ES-I3 (cell line): Measurements from ENCODE around the gene SP140.
"Not testable (repeated sequence)": the region's sequence is repeated elsewhere in the genome, so short reads cannot be mapped to it uniquely, and the experiment has no call there.

ENCODE experiments used
- H3K36me3 ChIP-seq: 2 replicates; pipeline ENCODE4 v1.6.1; 2013; ENCODE audit warnings: mild to moderate bottlenecking, low read length, control low read depth, moderate library complexity; ENCODE audit not compliant: insufficient read depth
- H3K4me1 ChIP-seq: 2 replicates; pipeline ENCODE4 v1.6.1; 2013; ENCODE audit warnings: mild to moderate bottlenecking, control low read depth, low read length; ENCODE audit not compliant: insufficient read depth
- H3K9ac ChIP-seq: 2 replicates; pipeline ENCODE4 v1.6.1; 2013; ENCODE audit warnings: low read depth, mild to moderate bottlenecking, low read length, moderate library complexity
- H3K9me3 ChIP-seq: 2 replicates; pipeline ENCODE4 v1.6.1; 2013; ENCODE audit warnings: mild to moderate bottlenecking, low read length, moderate library complexity; ENCODE audit not compliant: control insufficient read depth, insufficient read depth

The SP140 gene

DNA sequence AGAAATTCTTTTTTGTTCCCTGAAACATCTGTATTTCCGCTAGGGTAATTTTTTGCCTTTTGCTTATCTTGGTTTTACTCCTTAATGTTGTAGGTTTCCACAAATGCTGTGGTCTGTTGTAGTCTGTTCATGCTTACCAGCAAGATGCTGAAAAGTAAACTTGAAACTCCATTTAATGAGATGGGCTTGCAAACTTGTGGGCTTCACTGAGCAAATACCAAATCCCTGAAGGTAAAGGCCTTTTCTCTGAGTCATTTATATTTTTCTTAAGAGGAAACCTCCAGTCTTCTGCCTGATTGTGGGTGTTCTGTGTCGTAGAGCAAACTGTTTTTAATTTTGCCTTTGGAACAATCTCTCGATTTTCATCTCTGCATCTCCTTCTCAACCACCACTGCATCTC lies 9.3 kb downstream of the SP140 start:
- H3K9me3 ChIP-seq: no peaks in the 10 kb centered on the region
- 0 out of 2 replicates have a peak, but pooled peaks cover 7% of the 10 kb centered on the region for H3K4me1 ChIP-seq
- H3K36me3 ChIP-seq: no peaks in the 10 kb centered on the region
- H3K9ac ChIP-seq: no peak overlapping the region

DNA sequence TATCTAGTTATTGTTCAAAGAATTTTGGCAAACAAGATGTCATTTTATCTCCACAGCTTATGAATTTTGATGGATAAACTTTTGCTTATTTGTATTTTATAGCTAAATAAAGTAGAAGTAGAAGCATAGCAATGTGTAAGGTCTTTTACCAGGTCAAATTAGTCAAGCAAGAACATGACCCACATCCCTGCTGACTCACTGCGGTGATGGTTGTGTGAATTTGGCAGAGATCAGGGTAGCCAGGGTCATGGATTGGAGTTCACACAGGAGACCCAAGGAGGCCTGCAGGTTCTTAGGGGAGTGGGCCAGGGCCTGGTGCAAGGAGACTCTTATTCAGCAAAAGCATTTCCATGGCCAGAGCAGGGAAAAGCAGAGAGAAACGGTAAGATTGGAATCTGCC lies 18.7 kb downstream of the SP140 start:
- Histone ChIP-seq H3K9me3 (no peaks in the 10 kb centered on the region), H3K9ac (no peak overlapping the region), H3K36me3 (no peaks in the 10 kb centered on the region), H3K4me1 (no peaks in the 10 kb centered on the region)

DNA sequence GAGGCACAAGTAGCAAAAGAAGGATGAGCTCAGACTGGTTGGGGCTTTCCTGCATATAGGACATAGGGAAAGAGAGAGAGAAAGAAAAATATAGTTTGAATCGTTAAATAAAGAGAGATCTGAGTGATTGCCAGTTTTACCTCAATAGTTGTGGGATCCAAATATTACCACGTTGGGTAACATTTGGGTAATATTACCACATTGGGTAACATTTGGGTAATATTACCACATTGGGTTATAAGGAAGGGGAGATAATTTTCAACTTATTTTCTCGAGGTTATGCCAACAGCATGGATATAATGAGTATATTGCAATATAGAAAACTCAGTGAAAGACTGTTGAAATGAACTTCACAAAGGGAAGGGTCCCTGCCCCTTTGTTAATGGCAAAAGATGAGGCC lies 20.7 kb downstream of the SP140 start:
- Histone ChIP-seq H3K9ac (no peak overlapping the region), H3K36me3 (no peaks in the 10 kb centered on the region), H3K9me3 (no peaks in the 10 kb centered on the region), H3K4me1 (no peaks in the 10 kb centered on the region)

DNA sequence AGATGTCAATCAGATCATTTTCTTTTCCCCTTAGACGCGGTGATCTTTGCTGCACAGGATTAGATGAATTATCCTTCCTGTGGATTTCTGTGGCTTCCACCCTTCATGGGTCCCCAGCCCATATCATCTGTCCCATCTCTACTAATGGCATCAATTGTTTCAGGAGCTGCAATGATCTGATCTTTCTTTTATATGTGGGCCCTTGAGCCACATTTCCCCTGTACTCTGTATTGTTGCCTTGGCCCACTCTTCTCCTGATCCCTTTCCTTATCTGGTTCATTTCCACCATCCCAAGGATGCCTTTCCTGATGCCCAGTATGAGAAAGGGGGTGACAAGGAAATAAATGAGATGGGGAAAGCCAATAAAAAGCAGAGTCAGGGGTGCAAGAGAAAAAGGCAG lies 24.7 kb downstream of the SP140 start:
- no peak overlapping the region for H3K9ac ChIP-seq
- H3K9me3 ChIP-seq: no peaks in the 10 kb centered on the region
- no peaks in the 10 kb centered on the region for H3K4me1 ChIP-seq
- no peaks in the 10 kb centered on the region for H3K36me3 ChIP-seq

DNA sequence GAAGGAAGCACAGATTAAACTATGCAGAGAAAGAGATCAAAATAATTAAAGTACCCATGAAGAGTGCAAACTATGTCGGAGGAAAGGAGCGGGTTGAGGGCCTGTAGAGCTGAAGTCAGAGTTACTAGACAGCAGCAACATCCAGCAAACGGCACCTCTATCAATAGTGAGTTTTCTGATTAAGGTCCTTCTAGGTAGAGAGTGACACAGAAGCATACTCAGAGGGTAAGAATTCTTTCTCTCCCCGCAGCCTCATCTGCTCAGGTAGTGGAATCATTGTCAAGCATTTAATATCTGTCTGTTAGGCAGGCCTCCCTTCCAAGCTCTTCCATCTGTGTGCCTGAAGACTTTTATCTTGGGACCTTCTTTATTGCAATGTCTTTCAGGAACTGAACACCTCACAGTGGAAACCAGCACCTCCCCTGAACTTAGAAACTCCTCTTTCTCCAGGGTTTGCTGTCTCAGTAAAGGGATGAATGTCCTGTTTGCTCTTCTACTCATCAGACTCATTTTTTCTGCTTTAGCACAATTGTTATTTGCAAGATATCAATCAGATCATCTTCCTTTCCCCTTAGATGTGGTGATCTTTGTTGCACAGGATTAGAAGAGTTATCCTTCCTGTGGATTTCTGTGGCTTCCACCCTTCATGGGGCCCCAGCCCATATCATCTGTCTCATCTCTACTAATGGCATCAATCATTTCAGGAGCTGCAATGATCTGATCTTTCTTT lies 28.8 kb downstream of the SP140 start:
- Histone ChIP-seq H3K9me3 (no peaks in the 10 kb centered on the region), H3K36me3 (no peaks in the 10 kb centered on the region), H3K9ac (no peak overlapping the region), H3K4me1 (no peaks in the 10 kb centered on the region)

- no peaks in the 10 kb centered on the region for H3K9me3 ChIP-seq
- H3K9ac ChIP-seq: no peak overlapping the region
- H3K4me1 ChIP-seq: no peaks in the 10 kb centered on the region
- H3K36me3 ChIP-seq: no peaks in the 10 kb centered on the region
Observed at GRCh38 chr2:230256733-230257332, 31.3 kb downstream of the SP140 start.

DNA sequence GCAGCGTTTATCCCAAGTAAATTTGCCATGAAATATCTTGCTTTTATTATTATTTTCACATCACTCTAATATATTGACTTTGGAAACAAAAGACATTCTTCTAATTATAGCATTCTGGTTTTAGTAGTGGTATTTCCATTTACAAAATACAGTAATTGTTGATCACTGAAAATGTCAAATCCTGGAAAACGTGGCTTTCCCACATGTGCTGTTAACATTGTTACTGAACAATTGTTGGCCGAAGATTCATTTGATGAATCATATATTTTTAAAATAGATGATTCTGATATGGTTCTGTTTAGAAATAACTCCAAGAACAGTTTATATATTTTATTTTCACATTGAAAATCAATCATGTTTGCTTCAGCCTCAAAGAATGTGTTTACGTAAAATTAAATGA lies 32.9 kb downstream of the SP140 start:
- Histone ChIP-seq H3K4me1 (no peaks in the 10 kb centered on the region), H3K9me3 (no peaks in the 10 kb centered on the region), H3K36me3 (no peaks in the 10 kb centered on the region), H3K9ac (no peak overlapping the region)

DNA sequence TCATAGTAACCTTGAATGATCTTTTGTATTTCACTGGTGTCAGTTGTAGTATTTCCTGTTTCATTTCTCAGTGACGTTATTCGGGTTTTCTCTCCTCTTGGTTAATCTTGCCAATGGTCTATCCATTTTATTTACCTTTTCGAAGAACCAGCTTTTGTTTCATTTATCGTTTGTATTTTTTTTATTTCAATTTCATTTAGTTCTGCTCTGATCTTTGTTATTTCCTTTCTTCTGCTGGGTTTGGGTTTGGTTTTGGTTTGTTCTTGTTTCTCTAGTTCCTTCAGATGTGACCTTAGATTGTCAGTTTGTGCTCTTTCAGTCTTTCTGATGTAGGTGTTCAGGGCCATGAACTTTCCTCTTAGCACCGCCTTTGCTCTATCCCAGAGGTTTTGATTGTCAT lies 36.7 kb downstream of the SP140 start:
- Histone ChIP-seq H3K9me3 (no peaks in the 10 kb centered on the region), H3K9ac (no peak overlapping the region), H3K4me1 (no peaks in the 10 kb centered on the region), H3K36me3 (no peaks in the 10 kb centered on the region)

DNA sequence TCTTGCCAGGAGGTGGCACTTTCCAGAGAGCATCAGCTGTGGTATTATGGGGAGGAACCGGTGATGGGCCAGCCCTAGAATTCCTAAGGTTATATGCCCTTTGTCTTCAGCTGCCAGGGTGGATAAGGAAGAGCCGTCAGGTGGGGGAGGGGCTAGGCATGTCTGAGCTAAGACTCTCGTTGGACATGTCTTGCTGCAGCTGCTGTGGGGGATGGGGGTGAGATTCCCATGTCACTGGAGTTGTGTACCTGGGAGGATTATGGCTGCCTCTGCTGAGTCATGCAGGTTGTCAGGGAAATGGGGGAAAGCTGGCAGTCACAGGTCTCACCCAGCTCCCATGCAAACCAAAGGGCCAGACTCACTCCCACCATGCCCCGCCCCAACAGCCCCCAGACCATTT lies 39.4 kb downstream of the SP140 start:
- H3K9ac ChIP-seq, H3K9me3 ChIP-seq, H3K4me1 ChIP-seq: not testable (repeated sequence)

DNA sequence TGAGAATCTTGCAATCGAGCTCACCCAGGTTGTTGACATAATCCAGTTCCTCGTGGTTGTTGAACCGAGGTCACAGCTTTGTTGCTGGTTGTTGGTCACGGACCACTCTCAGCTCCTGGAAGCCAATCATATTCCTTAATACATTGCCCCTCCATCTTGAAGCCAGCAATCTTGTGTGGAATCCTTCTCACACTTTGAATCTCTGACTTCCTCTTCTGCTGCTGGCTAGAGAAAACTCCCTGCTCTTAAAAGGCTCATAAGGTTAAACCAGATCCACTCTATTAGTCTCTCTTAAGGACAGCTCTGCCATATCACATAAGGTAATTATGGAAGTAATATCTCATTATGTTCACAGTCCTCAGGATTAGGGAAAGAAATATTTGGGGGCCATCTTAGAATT lies 41.1 kb downstream of the SP140 start:
- no peaks in the 10 kb centered on the region for H3K9me3 ChIP-seq
- no peaks in the 10 kb centered on the region for H3K36me3 ChIP-seq
- no peak overlapping the region for H3K9ac ChIP-seq
- H3K4me1 ChIP-seq: no peaks in the 10 kb centered on the region

More for the DNA sequence above, 39.4 kb downstream of the SP140 start:
- H3K36me3 ChIP-seq: not testable (repeated sequence)

- no peaks in the 10 kb centered on the region for H3K36me3 ChIP-seq
- no peaks in the 10 kb centered on the region for H3K4me1 ChIP-seq
- no peak overlapping the region for H3K9ac ChIP-seq
- no peaks in the 10 kb centered on the region for H3K9me3 ChIP-seq
Observed at GRCh38 chr2:230267059-230267458, 41.5 kb downstream of the SP140 start.

GRCh38 chr2:230267556-230267955 lies 42.0 kb downstream of the SP140 start:
- H3K36me3 ChIP-seq: no peaks in the 10 kb centered on the region
- H3K4me1 ChIP-seq: no peaks in the 10 kb centered on the region
- no peak overlapping the region for H3K9ac ChIP-seq
- no peaks in the 10 kb centered on the region for H3K9me3 ChIP-seq

GRCh38 chr2:230268606-230269243 lies 43.2 kb downstream of the SP140 start:
- Histone ChIP-seq H3K36me3 (no peaks in the 10 kb centered on the region), H3K9ac (no peak overlapping the region), H3K4me1 (no peaks in the 10 kb centered on the region), H3K9me3 (no peaks in the 10 kb centered on the region)

DNA sequence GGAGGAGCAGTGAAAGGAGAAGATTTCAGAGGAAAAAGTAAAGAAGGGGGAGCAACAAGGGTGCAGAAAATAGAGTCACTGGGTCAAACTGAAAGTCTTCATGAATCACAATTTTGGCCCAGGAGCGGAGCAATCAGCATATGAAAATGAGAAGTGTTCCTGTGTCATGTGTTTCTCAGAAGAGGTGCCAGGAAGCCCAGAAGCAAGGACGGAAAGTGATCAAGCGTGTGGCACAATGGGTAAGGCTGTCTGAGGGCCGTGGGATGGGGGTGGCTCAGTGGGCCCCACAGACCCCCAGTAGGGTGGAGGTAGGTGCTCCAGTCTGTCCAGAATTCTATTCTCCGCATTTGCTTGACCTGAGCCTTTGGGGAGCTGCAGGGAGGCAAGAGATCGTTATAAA lies 44.2 kb downstream of the SP140 start:
- Histone ChIP-seq H3K4me1 (no peaks in the 10 kb centered on the region), H3K9me3 (no peaks in the 10 kb centered on the region), H3K9ac (no peak overlapping the region), H3K36me3 (no peaks in the 10 kb centered on the region)

DNA sequence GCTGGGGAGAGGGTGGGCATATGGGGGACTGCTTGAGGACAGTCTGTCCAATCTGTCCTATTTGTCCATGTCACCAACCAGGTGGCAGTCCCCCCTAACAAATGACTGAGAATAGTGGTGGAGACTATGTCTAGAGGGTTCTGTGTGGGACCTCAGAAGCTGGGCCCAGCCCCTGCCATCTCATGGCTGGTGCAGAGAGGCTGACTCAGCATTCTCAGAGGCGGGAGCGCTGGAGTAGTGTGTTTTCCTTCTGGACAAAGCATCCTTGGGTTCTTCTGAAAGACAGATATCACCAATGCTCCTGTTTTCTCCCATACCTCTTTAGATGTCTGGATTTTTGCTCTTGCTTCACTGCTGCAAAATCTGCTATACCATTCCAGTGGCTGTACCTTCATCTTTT lies 57.4 kb downstream of the SP140 start:
- Histone ChIP-seq H3K4me1 (no peaks in the 10 kb centered on the region), H3K9ac (no peak overlapping the region), H3K36me3 (no peaks in the 10 kb centered on the region), H3K9me3 (no peaks in the 10 kb centered on the region)
